Limb (tissue), 2 donors: Measurements from ENCODE around the gene SLC18B1.
A peak's percentile ranks its signal among the peaks of the same experiment; 100 is the strongest.
"Not testable (repeated sequence)": the region's sequence is repeated elsewhere in the genome, so short reads cannot be mapped to it uniquely, and the experiment has no call there.

ENCODE experiments used
- DNase-seq, 2 donors: peaks; one replicate each; pipeline ENCODE4 v3.0.0-alpha.2; 2016; ENCODE audit errors: extremely low spot score in 2 of 2

SLC18B1 gene

DNA sequence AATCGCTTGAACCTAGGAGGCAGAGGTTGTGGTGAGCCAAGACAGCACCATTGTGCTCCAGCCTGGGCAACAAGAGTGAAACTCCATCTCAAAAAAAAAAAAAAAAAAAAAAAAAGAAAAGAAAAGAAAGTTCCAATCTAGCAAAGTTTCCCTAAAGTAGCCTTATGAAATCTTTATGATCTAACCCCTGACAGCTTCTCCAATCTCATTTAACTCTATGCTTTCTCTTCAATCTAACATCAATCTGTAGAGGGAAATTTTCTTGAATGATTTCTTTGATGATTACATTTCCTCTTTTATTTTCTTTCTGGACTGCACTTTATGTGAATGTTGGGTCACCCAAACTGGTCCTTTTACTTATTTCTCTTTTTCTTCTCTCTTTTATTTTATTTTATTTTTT lies 2.2 kb upstream of the SLC18B1 start:
- DNase-seq = no peak

GRCh38 chr6:132798869-132799538 lies 567 bp upstream of the SLC18B1 start:
- peak; percentile 74 to 76 for DNase-seq

DNA sequence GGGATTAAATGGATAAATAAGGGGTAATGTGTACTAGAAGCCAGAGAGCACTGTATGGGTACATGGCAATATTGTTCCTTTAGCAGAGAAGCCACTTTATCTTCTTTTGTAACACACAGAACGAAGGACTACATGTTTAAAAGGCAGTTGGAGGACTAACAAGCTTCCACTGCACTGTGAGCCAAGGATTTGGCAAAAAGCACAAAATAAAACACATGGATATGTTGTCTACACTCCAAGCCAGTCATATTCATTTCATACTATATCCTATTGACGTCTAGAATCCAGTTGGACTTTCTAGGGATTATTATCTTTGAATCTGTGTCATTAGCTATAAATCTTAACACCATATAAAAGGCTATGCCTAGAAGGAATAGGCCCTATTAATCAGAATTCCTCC lies 3.0 kb downstream of the SLC18B1 start:
- DNase-seq = no peak

DNA sequence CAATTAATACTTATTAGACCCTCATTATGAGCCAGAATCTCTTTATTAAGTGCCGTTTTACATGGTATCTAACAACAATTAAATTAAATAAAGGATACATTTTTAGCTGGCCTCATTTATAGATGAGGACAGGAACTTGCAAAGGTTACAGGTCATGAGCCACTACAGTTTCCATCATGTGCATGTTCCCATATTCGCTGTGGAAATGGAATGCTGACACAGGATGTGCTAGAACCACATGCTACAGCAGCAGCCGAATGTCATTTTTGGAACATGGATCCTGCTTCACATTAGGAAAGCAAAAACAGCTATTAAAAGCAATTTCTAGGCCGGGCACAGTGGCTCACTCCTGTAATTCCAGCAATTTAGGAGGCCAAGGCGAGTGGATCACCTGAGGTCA lies 5.9 kb downstream of the SLC18B1 start:
- DNase-seq = no peak

GRCh38 chr6:132790450-132790849 lies 8.0 kb downstream of the SLC18B1 start:
- no peak for DNase-seq

DNA sequence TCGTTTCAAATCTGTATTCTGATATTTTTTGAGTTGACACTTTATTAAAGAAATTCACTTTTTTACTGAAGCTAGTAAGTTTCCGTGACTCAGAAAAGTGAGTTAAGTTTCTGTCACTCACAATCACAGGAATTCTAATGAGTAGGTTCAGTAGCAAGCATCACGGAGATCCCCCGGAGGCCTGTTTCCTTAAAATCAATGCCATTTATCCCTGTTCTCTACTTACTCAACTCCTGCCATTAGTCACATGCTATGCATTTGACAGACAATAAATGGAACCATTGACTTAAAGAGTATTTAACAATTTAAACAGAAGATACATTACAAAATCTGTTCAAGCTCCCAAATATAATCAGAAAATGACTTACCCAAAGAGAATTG lies 9.1 kb downstream of the SLC18B1 start:
- DNase-seq = no peak

GRCh38 chr6:132788658-132789395 lies 9.6 kb downstream of the SLC18B1 start:
- DNase-seq = no peak

- DNase-seq = no peak
Observed at GRCh38 chr6:132785936-132786335, 12.5 kb downstream of the SLC18B1 start.

DNA sequence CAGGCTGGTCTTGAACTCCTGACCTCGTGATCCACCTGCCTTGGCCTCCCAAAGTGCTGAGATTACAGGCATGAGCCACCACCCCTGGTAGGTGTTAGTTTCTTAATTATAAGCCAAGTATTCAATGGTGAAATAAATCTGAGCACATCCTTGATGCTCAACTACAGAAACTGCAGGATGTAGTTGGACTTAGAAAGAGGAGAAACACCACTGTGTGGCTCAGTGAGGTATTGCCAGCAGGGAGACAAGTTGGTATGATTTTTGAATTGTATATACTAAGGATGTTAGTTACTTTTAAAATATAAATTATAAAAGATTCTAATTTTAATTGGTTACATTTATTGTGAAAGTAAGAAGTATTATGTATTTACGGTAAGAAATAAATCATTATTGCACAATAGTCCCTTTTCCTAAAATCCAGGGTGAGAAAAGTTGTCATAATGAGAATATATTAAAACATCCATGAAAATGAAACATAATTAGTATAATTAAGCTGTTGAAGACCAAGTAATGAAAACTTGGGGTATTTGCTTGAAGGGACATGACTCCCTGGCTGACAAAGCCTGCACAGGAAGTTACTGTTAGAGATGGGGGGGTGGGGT lies 17.6 kb downstream of the SLC18B1 start:
- no peak for DNase-seq

GRCh38 chr6:132777881-132778280 lies 20.6 kb downstream of the SLC18B1 start:
- not testable (repeated sequence) for DNase-seq

GRCh38 chr6:132768051-132768517 lies 30.4 kb downstream of the SLC18B1 start:
- DNase-seq = no peak

DNA sequence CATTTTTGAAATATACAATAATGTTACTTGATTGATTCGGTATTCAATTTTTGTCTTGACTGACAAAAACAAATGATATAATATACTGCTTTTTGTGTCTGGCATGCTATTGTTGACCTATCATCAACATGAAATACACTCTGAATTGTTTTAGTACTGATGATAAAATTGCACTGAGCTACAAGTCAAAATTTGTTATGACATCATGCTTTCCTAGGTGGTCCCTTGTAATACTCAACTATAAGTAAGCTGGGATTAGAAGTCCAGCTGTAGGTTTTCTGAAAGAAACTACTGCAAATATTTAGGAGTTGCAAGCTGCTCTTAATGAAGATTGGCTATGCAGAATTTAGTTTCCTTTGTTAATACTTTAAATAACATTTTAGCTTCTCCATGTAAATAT lies 32.9 kb downstream of the SLC18B1 start:
- DNase-seq = no peak

GRCh38 chr6:132764370-132764769 lies 34.1 kb downstream of the SLC18B1 start:
- DNase-seq = no peak

- DNase-seq = no peak
Observed at GRCh38 chr6:132763269-132763668, 35.2 kb downstream of the SLC18B1 start.

GRCh38 chr6:132760256-132760655 lies 38.2 kb downstream of the SLC18B1 start:
- DNase-seq = no peak

DNA sequence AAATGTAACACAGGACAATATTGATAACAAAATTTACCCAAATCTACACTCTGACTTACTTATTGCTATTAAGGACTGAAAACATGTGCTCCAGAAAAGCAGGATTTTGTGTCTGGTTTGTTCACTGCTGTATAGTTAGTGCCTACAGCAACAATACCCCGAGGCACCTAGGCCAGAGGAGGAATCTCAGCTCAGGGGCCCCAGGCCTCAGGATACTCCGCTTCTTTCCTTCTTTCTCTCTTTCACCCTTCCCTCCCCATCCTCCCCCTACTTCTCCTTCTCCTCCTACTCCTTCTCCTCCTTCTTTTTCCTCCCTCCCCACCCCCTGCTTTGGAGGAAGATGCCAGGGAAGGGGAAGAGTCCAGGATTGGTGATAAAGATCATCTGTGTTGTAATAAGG lies 39.7 kb downstream of the SLC18B1 start:
- no peak for DNase-seq

DNA sequence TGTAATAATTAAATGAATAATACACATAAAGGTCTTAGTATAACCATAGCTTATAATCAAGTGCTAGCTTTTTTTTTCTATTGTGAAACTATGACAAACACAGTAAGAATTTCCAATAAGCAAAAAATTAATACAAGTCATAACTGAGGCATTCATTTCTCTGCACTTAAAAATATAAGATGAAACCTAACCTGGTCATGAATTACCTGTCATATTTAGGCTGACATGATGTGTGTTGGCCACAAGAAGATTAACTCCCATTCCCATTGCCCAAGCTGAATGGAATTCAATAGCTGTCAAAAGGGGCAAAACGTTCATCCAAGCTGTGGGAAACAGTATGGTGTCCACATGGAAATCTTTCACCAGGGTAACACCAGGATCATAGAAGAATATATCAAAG lies 46.2 kb downstream of the SLC18B1 start:
- DNase-seq = no peak

DNA sequence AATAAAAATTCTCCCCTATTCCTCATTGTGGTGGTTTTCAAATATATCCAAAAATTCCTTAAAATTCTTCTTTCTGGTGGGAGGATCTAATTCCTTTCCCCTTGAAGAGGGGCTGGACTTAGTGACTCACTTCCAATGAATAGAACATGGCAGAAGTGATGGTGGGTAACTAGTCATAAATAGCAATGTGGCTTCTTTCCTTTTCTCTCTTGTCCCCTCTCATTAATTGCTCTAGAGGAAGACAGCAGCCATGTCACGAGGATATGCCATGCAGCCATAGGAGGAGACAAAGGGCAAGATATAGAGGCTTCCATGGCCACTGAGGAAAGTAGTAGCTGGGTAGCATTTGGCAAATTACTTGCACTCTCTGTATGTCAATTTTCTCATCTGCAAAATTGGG lies 46.6 kb downstream of the SLC18B1 start:
- DNase-seq = no peak

GRCh38 chr6:132751306-132751705 lies 47.1 kb downstream of the SLC18B1 start:
- DNase-seq = no peak

DNA sequence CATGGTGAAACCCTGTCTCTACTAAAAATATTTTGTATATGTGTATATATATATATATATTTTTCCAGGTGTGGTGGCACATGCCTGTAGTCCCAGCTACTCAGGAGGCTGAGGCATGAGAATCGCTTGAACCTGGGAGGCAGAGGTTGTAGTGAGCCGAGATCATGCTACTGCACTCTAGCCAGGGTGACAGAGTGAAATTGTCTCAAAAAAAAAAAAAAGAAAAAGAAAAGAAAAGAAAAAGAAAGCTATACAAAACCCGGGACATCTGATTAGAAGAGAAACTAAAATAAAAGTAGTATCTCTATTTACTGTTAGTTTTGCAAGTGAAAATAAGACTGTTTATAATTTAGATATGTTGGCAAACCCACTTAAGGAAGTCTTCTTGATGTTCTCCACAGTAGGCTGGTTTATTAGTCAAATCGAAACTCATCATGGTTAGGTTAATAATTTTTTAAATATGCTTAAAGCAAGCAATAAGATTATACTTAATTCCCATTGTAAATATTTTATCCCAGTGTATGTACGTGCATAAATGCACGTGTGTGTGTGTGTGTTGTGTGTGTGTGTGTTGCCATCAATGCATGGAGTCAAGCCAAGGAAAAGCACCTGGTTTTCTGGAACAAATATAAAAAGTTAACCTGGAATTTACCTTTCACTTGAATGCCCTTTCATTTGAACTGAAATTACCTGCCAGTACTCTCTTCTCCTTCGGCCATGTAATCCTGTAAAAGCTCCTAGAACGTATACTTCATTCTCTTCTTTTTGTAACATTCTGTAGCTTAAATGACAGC lies 47.8 kb downstream of the SLC18B1 start:
- no peak for DNase-seq

DNA sequence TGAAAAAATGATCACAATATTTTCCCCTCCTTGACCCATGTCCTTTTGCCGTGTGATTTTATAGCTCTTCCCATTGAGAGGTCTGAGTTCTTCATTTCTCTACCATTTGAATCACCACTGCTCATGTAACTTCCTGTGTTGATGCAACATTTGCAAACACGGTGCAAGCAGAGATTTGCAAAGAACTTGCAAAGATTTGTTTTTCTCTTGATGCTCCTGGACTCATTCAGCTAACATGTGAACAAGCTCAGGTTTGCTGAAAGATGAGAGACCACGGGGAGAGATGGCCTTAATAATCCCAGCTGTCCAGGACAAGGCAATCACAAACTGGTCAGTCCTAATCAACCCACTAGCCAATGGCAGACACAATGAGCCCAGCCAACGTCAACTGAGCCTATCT lies 49.3 kb downstream of the SLC18B1 start:
- DNase-seq = no peak

DNA sequence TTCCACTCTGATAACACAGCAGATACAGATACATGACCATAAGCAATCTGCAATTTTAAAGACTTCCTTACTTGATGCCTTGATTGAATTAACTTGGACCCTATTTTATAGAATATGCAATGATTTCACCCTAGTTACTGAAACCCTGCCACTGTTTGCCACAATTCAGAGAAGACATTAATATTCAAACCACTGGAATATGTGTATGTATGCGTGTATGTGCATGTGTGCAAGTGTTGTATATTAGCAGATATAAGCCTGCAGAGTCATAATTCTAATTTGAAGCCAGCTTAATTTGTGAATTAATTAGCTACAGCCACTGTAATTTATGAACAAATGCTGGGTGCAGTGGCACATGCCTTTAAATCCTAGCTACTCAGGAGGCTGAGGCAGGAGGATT lies 50.0 kb downstream of the SLC18B1 start:
- DNase-seq = no peak
